ENCODE data around the gene CBX4. TPM values are rescaled to one million over a fixed set of nuclear protein-coding genes. Genes with fewer than 3 reads are reported as not detected.

Gene CBX4
- total and polyA plus RNA-seq, 2 of the 13 experiments (the other 11 are each of a cell fraction or from before 2014, with no cell fraction given) = 25.8 to 50.8 TPM

DNA sequence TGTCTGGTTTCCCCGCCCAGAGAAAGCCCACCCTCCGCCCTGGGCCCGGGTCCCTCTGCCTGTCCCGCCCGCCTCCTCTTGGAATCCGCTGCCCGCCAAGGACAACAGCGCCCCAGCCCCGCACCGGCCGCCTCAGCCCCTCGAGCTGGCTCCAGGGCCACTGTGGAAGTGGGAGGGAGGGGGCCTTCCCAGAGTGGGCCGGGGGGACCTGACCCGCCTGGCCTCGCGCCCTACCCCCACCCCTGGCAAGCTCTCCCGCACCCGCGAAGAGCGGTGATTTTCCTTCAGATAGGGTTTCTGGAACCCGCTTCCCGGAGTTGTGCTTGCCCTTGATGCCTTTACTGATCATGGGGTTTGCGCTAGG is 40.1 kb downstream of the CBX4 start (continued):
- TF ChIP-seq, protein P1, sequence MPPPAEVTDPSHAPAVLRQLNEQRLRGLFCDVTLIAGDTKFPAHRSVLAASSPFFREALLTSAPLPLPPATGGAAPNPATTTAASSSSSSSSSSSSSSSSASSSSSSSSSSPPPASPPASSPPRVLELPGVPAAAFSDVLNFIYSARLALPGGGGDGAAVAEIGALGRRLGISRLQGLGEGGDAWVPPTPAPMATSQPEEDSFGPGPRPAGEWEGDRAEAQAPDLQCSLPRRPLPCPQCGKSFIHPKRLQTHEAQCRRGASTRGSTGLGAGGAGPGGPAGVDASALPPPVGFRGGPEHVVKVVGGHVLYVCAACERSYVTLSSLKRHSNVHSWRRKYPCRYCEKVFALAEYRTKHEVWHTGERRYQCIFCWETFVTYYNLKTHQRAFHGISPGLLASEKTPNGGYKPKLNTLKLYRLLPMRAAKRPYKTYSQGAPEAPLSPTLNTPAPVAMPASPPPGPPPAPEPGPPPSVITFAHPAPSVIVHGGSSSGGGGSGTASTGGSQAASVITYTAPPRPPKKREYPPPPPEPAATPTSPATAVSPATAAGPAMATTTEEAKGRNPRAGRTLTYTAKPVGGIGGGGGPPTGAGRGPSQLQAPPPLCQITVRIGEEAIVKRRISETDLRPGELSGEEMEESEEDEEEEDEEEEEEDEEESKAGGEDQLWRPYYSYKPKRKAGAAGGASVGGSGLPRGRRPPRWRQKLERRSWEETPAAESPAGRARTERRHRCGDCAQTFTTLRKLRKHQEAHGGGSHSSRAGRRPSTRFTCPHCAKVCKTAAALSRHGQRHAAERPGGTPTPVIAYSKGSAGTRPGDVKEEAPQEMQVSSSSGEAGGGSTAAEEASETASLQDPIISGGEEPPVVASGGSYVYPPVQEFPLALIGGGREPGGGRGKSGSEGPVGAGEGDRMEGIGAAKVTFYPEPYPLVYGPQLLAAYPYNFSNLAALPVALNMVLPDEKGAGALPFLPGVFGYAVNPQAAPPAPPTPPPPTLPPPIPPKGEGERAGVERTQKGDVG (CRISPR knock-in tag; IDR thresholded peaks at IDR 0.05; ENCODE audit: borderline replicate concordance) = no peak
- TF ChIP-seq KDM5B (CRISPR knock-in tag; IDR thresholded peaks at IDR 0.05; ENCODE audit: borderline replicate concordance) = no peak
- TF ChIP-seq KLF12 (CRISPR knock-in tag; IDR thresholded peaks at IDR 0.05; ENCODE audit: borderline replicate concordance) = no peak
- TF ChIP-seq, protein P2, sequence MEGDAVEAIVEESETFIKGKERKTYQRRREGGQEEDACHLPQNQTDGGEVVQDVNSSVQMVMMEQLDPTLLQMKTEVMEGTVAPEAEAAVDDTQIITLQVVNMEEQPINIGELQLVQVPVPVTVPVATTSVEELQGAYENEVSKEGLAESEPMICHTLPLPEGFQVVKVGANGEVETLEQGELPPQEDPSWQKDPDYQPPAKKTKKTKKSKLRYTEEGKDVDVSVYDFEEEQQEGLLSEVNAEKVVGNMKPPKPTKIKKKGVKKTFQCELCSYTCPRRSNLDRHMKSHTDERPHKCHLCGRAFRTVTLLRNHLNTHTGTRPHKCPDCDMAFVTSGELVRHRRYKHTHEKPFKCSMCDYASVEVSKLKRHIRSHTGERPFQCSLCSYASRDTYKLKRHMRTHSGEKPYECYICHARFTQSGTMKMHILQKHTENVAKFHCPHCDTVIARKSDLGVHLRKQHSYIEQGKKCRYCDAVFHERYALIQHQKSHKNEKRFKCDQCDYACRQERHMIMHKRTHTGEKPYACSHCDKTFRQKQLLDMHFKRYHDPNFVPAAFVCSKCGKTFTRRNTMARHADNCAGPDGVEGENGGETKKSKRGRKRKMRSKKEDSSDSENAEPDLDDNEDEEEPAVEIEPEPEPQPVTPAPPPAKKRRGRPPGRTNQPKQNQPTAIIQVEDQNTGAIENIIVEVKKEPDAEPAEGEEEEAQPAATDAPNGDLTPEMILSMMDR (CRISPR knock-in tag; IDR thresholded peaks at IDR 0.05) = peak; percentile 33
- 0 out of 2 replicates have a peak, but pooled peaks have one; percentile 2 for TF ChIP-seq ZSCAN22 (CRISPR knock-in tag; IDR thresholded peaks at IDR 0.05)
- no peak for TF ChIP-seq XBP1 (CRISPR knock-in tag; IDR thresholded peaks at IDR 0.05)
- TF ChIP-seq, protein P3, sequence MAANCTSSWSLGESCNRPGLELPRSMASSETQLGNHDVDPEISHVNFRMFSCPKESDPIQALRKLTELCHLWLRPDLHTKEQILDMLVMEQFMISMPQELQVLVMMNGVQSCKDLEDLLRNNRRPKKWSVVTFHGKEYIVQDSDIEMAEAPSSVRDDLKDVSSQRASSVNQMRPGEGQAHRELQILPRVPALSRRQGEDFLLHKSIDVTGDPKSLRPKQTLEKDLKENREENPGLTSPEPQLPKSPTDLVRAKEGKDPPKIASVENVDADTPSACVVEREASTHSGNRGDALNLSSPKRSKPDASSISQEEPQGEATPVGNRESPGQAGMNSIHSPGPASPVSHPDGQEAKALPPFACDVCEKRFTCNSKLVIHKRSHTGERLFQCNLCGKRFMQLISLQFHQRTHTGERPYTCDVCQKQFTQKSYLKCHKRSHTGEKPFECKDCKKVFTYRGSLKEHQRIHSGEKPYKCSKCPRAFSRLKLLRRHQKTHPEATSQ (CRISPR knock-in tag; IDR thresholded peaks at IDR 0.05; ENCODE audit: borderline replicate concordance) = no peak
- TF ChIP-seq, protein P4, sequence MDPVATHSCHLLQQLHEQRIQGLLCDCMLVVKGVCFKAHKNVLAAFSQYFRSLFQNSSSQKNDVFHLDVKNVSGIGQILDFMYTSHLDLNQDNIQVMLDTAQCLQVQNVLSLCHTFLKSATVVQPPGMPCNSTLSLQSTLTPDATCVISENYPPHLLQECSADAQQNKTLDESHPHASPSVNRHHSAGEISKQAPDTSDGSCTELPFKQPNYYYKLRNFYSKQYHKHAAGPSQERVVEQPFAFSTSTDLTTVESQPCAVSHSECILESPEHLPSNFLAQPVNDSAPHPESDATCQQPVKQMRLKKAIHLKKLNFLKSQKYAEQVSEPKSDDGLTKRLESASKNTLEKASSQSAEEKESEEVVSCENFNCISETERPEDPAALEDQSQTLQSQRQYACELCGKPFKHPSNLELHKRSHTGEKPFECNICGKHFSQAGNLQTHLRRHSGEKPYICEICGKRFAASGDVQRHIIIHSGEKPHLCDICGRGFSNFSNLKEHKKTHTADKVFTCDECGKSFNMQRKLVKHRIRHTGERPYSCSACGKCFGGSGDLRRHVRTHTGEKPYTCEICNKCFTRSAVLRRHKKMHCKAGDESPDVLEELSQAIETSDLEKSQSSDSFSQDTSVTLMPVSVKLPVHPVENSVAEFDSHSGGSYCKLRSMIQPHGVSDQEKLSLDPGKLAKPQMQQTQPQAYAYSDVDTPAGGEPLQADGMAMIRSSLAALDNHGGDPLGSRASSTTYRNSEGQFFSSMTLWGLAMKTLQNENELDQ (CRISPR knock-in tag; IDR thresholded peaks at IDR 0.05; ENCODE audit: borderline replicate concordance) = no peak
- TF ChIP-seq, protein P5, sequence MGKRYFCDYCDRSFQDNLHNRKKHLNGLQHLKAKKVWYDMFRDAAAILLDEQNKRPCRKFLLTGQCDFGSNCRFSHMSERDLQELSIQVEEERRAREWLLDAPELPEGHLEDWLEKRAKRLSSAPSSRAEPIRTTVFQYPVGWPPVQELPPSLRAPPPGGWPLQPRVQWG (CRISPR knock-in tag; IDR thresholded peaks at IDR 0.05; ENCODE audit: borderline replicate concordance, low read depth) = no peak
- no peak for TF ChIP-seq ZNF747 (CRISPR knock-in tag; IDR thresholded peaks at IDR 0.05; ENCODE audit: borderline replicate concordance)
- TF ChIP-seq ZNF143 (CRISPR knock-in tag; IDR thresholded peaks at IDR 0.05) = no peak
- no peak for TF ChIP-seq POGZ (CRISPR knock-in tag; IDR thresholded peaks at IDR 0.05)
- TF ChIP-seq RXRA (CRISPR knock-in tag; IDR thresholded peaks at IDR 0.05) = peak; percentile 0; the same call in 1 of the 2 replicates
- TF ChIP-seq KDM3A (CRISPR knock-in tag; IDR thresholded peaks at IDR 0.05; ENCODE audit: low read depth) = no peak
- no peak for TF ChIP-seq ZFP62 (CRISPR knock-in tag; IDR thresholded peaks at IDR 0.05)
- TF ChIP-seq KLF11 (CRISPR knock-in tag; IDR thresholded peaks at IDR 0.05) = no peak
- TF ChIP-seq HMG20A (CRISPR knock-in tag; IDR thresholded peaks at IDR 0.05; ENCODE audit: borderline replicate concordance) = no peak
- TF ChIP-seq ZNF546 (CRISPR knock-in tag; conservative IDR thresholded peaks at IDR 0.05) = no peak
- TF ChIP-seq RFXAP (CRISPR knock-in tag; IDR thresholded peaks at IDR 0.05; ENCODE audit: borderline replicate concordance) = no peak
- TF ChIP-seq, protein P6, sequence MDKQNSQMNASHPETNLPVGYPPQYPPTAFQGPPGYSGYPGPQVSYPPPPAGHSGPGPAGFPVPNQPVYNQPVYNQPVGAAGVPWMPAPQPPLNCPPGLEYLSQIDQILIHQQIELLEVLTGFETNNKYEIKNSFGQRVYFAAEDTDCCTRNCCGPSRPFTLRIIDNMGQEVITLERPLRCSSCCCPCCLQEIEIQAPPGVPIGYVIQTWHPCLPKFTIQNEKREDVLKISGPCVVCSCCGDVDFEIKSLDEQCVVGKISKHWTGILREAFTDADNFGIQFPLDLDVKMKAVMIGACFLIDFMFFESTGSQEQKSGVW (CRISPR knock-in tag; IDR thresholded peaks at IDR 0.05; ENCODE audit: borderline replicate concordance) = no peak
- no peak for TF ChIP-seq NCOA5 (CRISPR knock-in tag; IDR thresholded peaks at IDR 0.05)
